ENCODE measurements around the gene NQO2. TPM values are rescaled to one million over a fixed set of nuclear protein-coding genes. Genes with fewer than 3 reads are reported as not detected.

Gene NQO2
- total RNA-seq, 1 experiment from 2014 or later: 45.7 TPM

GRCh38 chr6:3037638-3038365, 38.1 kb downstream of the NQO2 start:
- no TSS peak for BruUV-seq (replicated peaks)
- TF ChIP-seq TCF7L2 (IDR thresholded peaks at IDR 0.05; ENCODE audit: low read depth, low read length) (no peak), POLR2AphosphoS5 (IDR thresholded peaks at IDR 0.05; ENCODE audit: low read depth, low read length) (no peak), CTCF (IDR thresholded peaks at IDR 0.05) (no peak), SIN3A (IDR thresholded peaks at IDR 0.05; ENCODE audit: borderline replicate concordance, insufficient read depth, low read depth, low read length) (no peak)
- TF ChIP-seq, protein P1, sequence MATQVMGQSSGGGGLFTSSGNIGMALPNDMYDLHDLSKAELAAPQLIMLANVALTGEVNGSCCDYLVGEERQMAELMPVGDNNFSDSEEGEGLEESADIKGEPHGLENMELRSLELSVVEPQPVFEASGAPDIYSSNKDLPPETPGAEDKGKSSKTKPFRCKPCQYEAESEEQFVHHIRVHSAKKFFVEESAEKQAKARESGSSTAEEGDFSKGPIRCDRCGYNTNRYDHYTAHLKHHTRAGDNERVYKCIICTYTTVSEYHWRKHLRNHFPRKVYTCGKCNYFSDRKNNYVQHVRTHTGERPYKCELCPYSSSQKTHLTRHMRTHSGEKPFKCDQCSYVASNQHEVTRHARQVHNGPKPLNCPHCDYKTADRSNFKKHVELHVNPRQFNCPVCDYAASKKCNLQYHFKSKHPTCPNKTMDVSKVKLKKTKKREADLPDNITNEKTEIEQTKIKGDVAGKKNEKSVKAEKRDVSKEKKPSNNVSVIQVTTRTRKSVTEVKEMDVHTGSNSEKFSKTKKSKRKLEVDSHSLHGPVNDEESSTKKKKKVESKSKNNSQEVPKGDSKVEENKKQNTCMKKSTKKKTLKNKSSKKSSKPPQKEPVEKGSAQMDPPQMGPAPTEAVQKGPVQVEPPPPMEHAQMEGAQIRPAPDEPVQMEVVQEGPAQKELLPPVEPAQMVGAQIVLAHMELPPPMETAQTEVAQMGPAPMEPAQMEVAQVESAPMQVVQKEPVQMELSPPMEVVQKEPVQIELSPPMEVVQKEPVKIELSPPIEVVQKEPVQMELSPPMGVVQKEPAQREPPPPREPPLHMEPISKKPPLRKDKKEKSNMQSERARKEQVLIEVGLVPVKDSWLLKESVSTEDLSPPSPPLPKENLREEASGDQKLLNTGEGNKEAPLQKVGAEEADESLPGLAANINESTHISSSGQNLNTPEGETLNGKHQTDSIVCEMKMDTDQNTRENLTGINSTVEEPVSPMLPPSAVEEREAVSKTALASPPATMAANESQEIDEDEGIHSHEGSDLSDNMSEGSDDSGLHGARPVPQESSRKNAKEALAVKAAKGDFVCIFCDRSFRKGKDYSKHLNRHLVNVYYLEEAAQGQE (IDR thresholded peaks at IDR 0.05; ENCODE audit: insufficient read depth in 1 of 2, low read depth in 2 of 2, low read length in 1 of 2): no peak
- Histone ChIP-seq H3K4me3 (ENCODE audit: low read depth in 2 of 2, low read length in 2 of 2) (no peak overlapping the region), H3K36me3 (ENCODE audit: control insufficient read depth, insufficient read depth, low read length) (no peaks in the 10 kb centered on the region), H3K27me3 (ENCODE audit: control insufficient read depth, insufficient read depth, low read length) (peaks cover 2% of the 10 kb centered on the region; the same call in 1 of the 2 replicates), H3K4me1 (ENCODE audit: control insufficient read depth, insufficient read depth, low read length) (no peaks in the 10 kb centered on the region), H3K9me3 (ENCODE audit: control insufficient read depth, insufficient read depth, low read depth, low read length) (no peaks in the 10 kb centered on the region), H3K27ac (ENCODE audit: low read length) (no peak overlapping the region)
- DNase-seq (ENCODE audit: low read depth, low spot score) (no peak), ATAC-seq (no peak)
- ChIA-PET POLR2A (interaction anchor here (0.6 kb wide), 1 partner anchor 980 kb away, joined by 4 read pairs; no protein-coding TSS in a partner anchor), CTCF (no interaction called here)
- intact Hi-C loops (cut with micrococcal nuclease; ENCODE audit: unreplicated experiment): no loop called here
- in situ Hi-C loops (cut with HindIII; ENCODE audit: low pct_unique_long_range_greater_than_20kb, low sequenced_read_pairs): no loop called here

DNA sequence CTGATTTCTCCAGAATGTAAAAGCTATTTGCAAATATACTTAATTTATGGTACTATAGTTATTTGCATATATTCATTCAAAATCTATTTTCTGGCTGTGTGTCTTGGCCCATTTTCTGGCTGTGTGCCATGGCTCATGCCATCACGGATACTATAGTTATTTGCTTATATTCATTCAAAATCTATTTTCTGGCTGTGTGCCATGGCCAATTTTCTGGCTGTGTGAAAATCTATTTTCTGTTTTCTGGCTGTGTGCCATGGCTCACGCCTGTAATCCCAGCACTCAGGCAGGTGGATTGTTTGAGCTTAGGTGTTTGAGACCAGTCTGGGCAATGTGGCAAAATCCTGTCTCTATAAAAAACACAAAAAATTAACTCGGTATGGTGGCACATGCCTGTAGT, 39.7 kb downstream of the NQO2 start:
- peaks cover 2% of the 10 kb centered on the region; the same call in 1 of the 2 replicates for H3K27me3 ChIP-seq (ENCODE audit: control insufficient read depth, insufficient read depth, low read length)
- POLR2A ChIA-PET: interaction anchor here (0.6 kb wide), 1 partner anchor 16 kb away, joined by 3 read pairs; no protein-coding TSS in a partner anchor
- no peaks in the 10 kb centered on the region for H3K9me3 ChIP-seq (ENCODE audit: control insufficient read depth, insufficient read depth, low read depth, low read length)
- intact Hi-C loops (cut with micrococcal nuclease; ENCODE audit: unreplicated experiment): no loop called here
- no peaks in the 10 kb centered on the region for H3K4me1 ChIP-seq (ENCODE audit: control insufficient read depth, insufficient read depth, low read length)
- TF ChIP-seq, protein P1 (IDR thresholded peaks at IDR 0.05; ENCODE audit: insufficient read depth in 1 of 2, low read depth in 2 of 2, low read length in 1 of 2): no peak
- TF ChIP-seq TCF7L2 (IDR thresholded peaks at IDR 0.05; ENCODE audit: low read depth, low read length) (no peak), CTCF (IDR thresholded peaks at IDR 0.05) (no peak), POLR2AphosphoS5 (IDR thresholded peaks at IDR 0.05; ENCODE audit: low read depth, low read length) (no peak), SIN3A (IDR thresholded peaks at IDR 0.05; ENCODE audit: borderline replicate concordance, insufficient read depth, low read depth, low read length) (no peak)
- ATAC-seq: no peak
- CTCF ChIA-PET: interaction anchor here (0.9 kb wide), 1 partner anchor 25 kb away, joined by 3 read pairs; no protein-coding TSS in a partner anchor
- H3K36me3 ChIP-seq (ENCODE audit: control insufficient read depth, insufficient read depth, low read length): no peaks in the 10 kb centered on the region
- no peak overlapping the region for H3K27ac ChIP-seq (ENCODE audit: low read length)
- DNase-seq (ENCODE audit: low read depth, low spot score): no peak
- H3K4me3 ChIP-seq (ENCODE audit: low read depth in 2 of 2, low read length in 2 of 2): no peak overlapping the region
- no TSS peak for BruUV-seq (replicated peaks)
- in situ Hi-C loops (cut with HindIII; ENCODE audit: low pct_unique_long_range_greater_than_20kb, low sequenced_read_pairs): no loop called here

Data from Panc1 (cell line).